GM19372 (cell line): Measurements from ENCODE around the gene NCBP2L.

Source experiments
- ATAC-seq: cut with Tn5 transposase; IDR thresholded peaks from one replicate; pipeline ENCODE4 v1.9.1; 2021; ENCODE audit warnings: mild to moderate bottlenecking, low read depth, moderate library complexity; ENCODE audit not compliant: unreplicated experiment

NCBP2L gene

GRCh38 chrX:107752043-107752442 is 25.5 kb upstream of the NCBP2L start:
- no peak for ATAC-seq

GRCh38 chrX:107752714-107753113 is 24.8 kb upstream of the NCBP2L start:
- ATAC-seq: no peak

- no peak for ATAC-seq
Measured at GRCh38 chrX:107753187-107753586, 24.3 kb upstream of the NCBP2L start.

- no peak for ATAC-seq
Measured at GRCh38 chrX:107755721-107756120, 21.8 kb upstream of the NCBP2L start.

GRCh38 chrX:107758231-107758766 is 19.2 kb upstream of the NCBP2L start:
- no peak for ATAC-seq

- no peak for ATAC-seq
Measured at GRCh38 chrX:107760304-107761077, 17.0 kb upstream of the NCBP2L start.

GRCh38 chrX:107763647-107764046 is 13.9 kb upstream of the NCBP2L start:
- ATAC-seq: no peak

GRCh38 chrX:107764845-107765608 is 12.5 kb upstream of the NCBP2L start:
- ATAC-seq: no peak

- ATAC-seq: no peak
Measured at GRCh38 chrX:107766470-107767150, 10.9 kb upstream of the NCBP2L start.

GRCh38 chrX:107768051-107768450 is 9.5 kb upstream of the NCBP2L start:
- no peak for ATAC-seq

- ATAC-seq: no peak
Measured at GRCh38 chrX:107769581-107770317, 7.8 kb upstream of the NCBP2L start.

- ATAC-seq: no peak
Measured at GRCh38 chrX:107773206-107773605, 4.3 kb upstream of the NCBP2L start.

- ATAC-seq: no peak
Measured at GRCh38 chrX:107773906-107774435, 3.6 kb upstream of the NCBP2L start.

GRCh38 chrX:107775000-107775733 is 2.4 kb upstream of the NCBP2L start:
- peak; percentile 11 for ATAC-seq

GRCh38 chrX:107775734-107776511 is 1.6 kb upstream of the NCBP2L start, which contains the start of gene TSC22D3:
TSS of gene TSC22D3 (minus strand) at chrX:107775787. CDS start at chrX:107775419, 368 bp downstream.
- ATAC-seq: peak; percentile 76

GRCh38 chrX:107776649-107777535 is 641 bp upstream of the NCBP2L start:
- ATAC-seq: peak; percentile 79

GRCh38 chrX:107780525-107780924 is 3.0 kb downstream of the NCBP2L start:
- ATAC-seq: no peak

- ATAC-seq: no peak
Measured at GRCh38 chrX:107787827-107788226, 10.3 kb downstream of the NCBP2L start.
